ENCODE data around the gene ROCK2. TPM values are rescaled to one million over a fixed set of nuclear protein-coding genes. Genes with fewer than 3 reads are reported as not detected.

ROCK2 gene
- polyA plus RNA-seq, 2 of the 4 experiments (the other 2 are of a cell fraction), result 34.0 to 38.7 TPM

- TF ChIP-seq HOXA7 (CRISPR knock-in tag; IDR thresholded peaks at IDR 0.05) (no peak), RAD21 (conservative IDR thresholded peaks at IDR 0.05 in 1 of 2, IDR thresholded peaks at IDR 0.05 in 1 of 2) (0 out of 5 replicates have a peak, but pooled peaks of 1 of the 2 experiments have one; percentile 19), JUN (IDR thresholded peaks at IDR 0.05) (peak in 1 of 2 experiments; percentile 91; a peak in 3 of 5 replicates), HDAC2 (IDR thresholded peaks at IDR 0.05) (peak; percentile 84; the same call in 1 of the 2 replicates), RCOR1 (IDR thresholded peaks at IDR 0.05; ENCODE audit: low read depth, low read length) (no peak), MYC (IDR thresholded peaks at IDR 0.05; ENCODE audit: borderline replicate concordance, low read length) (no peak)
Observed at GRCh38 chr2:11155381-11156035, 188.9 kb downstream of the ROCK2 start, which contains the start of gene SLC66A3 (continued).

GRCh38 chr2:11154923-11155380, 189.5 kb downstream of the ROCK2 start:
- DNase-seq (ENCODE audit: low read depth in 1 of 2, low spot score in 1 of 2), result peak; percentile 97 to 99
- ATAC-seq, result peak; percentile 84 to 85
- CTCF ChIA-PET, result interaction anchor here (0.7 to 16.6 kb wide), 7 partner anchors 12 to 322 kb away, joined by 3 to 224 read pairs (median 4); a partner anchor contains a TSS
- FAIRE-seq, result no peak
- Histone ChIP-seq H3K4me1 (peaks cover 14% of the 10 kb centered on the region), H3K4me3 (peak overlapping the region; percentile 72), H3K27ac (peak overlapping the region; percentile 87 to 90), H3K9me3 (no peaks in the 10 kb centered on the region), H3K4me2 (peak overlapping the region; percentile 75)
- POLR2A ChIA-PET, result interaction anchor here (0.6 to 2.0 kb wide), 16 partner anchors 9 to 439 kb away, joined by 3 to 17 read pairs (median 4); partner anchors contain the start of genes KCNF1, PDIA6 and ROCK2
- WGBS (ENCODE audit: missing lambda C conversion rate), result 0% methylated on average over 14 of the region's 49 CpGs
- TF ChIP-seq FOSB (CRISPR knock-in tag; IDR thresholded peaks at IDR 0.05) (no peak), EHMT2 (IDR thresholded peaks at IDR 0.05; ENCODE audit: low read depth) (no peak), HOXA7 (CRISPR knock-in tag; IDR thresholded peaks at IDR 0.05) (no peak), FOSL2 (IDR thresholded peaks at IDR 0.05) (no peak), FOSL2 (CRISPR knock-in tag; IDR thresholded peaks at IDR 0.05) (no peak), RAD21 (conservative IDR thresholded peaks at IDR 0.05 in 1 of 2, IDR thresholded peaks at IDR 0.05 in 1 of 2) (peak in 1 of 2 experiments; percentile 13; a peak in 1 of 5 replicates), SREBF2 (IDR thresholded peaks at IDR 0.05) (no peak), CBX2 (IDR thresholded peaks at IDR 0.05; ENCODE audit: borderline replicate concordance, low read depth) (no peak), CTCF (IDR thresholded peaks at IDR 0.05) (no peak), PBX3 (IDR thresholded peaks at IDR 0.05) (no peak), BCL3 (IDR thresholded peaks at IDR 0.05) (peak; percentile 69; the same call in 1 of the 3 replicates), SMC3 (IDR thresholded peaks at IDR 0.05) (no peak), CBX8 (IDR thresholded peaks at IDR 0.05) (no peak), MAZ (IDR thresholded peaks at IDR 0.05; ENCODE audit: borderline replicate concordance, low read depth, low read length) (no peak; the same call in 1 of the 2 replicates), JUN (IDR thresholded peaks at IDR 0.05) (peak; percentile 55 to 77; a peak in 2 of 5 replicates), NPAS2 (CRISPR knock-in tag; IDR thresholded peaks at IDR 0.05; ENCODE audit: borderline replicate concordance) (no peak), GATA3 (IDR thresholded peaks at IDR 0.05; ENCODE audit: borderline replicate concordance) (no peak), REST (IDR thresholded peaks at IDR 0.05) (no peak), MAX (IDR thresholded peaks at IDR 0.05) (0 out of 2 replicates have a peak, but pooled peaks have one; percentile 18), ZSCAN20 (CRISPR knock-in tag; IDR thresholded peaks at IDR 0.05) (no peak), NFE2L2 (conservative IDR thresholded peaks at IDR 0.05; ENCODE audit: low read length) (no peak), RARB (CRISPR knock-in tag; IDR thresholded peaks at IDR 0.05) (no peak), EHF (CRISPR knock-in tag; IDR thresholded peaks at IDR 0.05) (peak; percentile 77; the same call in 1 of the 2 replicates), KDM5A (IDR thresholded peaks at IDR 0.05) (no peak), TP53 (CRISPR knock-in tag; IDR thresholded peaks at IDR 0.05) (no peak), E2F6 (IDR thresholded peaks at IDR 0.05; ENCODE audit: borderline replicate concordance, low read depth) (peak; percentile 73; the same call in 1 of the 2 replicates), POLR2A (IDR thresholded peaks at IDR 0.05; ENCODE audit: low read length) (peak; percentile 78), NR3C1 (IDR thresholded peaks at IDR 0.05) (no peak)
